HepG2 (cell line): ENCODE results near the gene ANO10. TPM values are rescaled to one million over a fixed set of nuclear protein-coding genes. Genes with fewer than 3 reads are reported as not detected.

Source experiments
- ATAC-seq: fragments of 200-7000 bp; cut with Tn5 transposase; 3 replicates; pipeline ENCODE4 v1.9.1; 2020; ENCODE audit warnings: mild to moderate bottlenecking, moderate library complexity
- BruUV-seq: library from RNA; stranded (reverse); fragments of 400-500 nt; replicated peaks from 2 replicates; lab custom pipeline; 2021; lab: Mats Ljungman, UMichigan
- CTCF ChIA-PET: fragments of 300-600 bp; formaldehyde crosslinking; extraction: SDS; loops from one replicate; lab custom pipeline; 2021; ENCODE audit warnings: low total read pairs, inconsistent platforms, low intra/inter-chr PET ratio; lab: Yijun Ruan, JAX
- POLR2A ChIA-PET: fragments of 350-600 bp; sonication (Branson Sonifier 250); formaldehyde crosslinking; loops from one replicate; lab custom pipeline; 2020; ENCODE audit warnings: antibody characterized with exemption, inconsistent platforms; lab: Yijun Ruan, JAX
- DNase-seq: peaks from one replicate; pipeline ENCODE4 v3.0.0-alpha.2; 2015; ENCODE audit warnings: low spot score
- FAIRE-seq: peaks from 3 replicates; lab custom pipeline; 2011; peaks lifted over from hg19 to GRCh38; lab: Jason Lieb, UNC
- H2AFZ ChIP-seq: one replicate; pipeline ENCODE4 v1.6.1; 2011; ENCODE audit warnings: low read length, inconsistent platforms
- H3K27ac ChIP-seq: fragments of 300-600 bp; 3 replicates; pipeline ENCODE4 v1.8.0; 2011; ENCODE audit warnings: mixed run types, mild to moderate bottlenecking, mixed read lengths, low read length, inconsistent platforms; ENCODE audit not compliant: insufficient read depth; ENCODE audit errors: extremely low read length
- H3K27me3 ChIP-seq, 2 experiments: fragments of 200-600 bp in 1 of 2; 2 replicates in 1 of 2; 3 replicates in 1 of 2; pipeline versions ENCODE4 v1.6.0 to v1.8.0; 2011; ENCODE audit warnings: low read length in 2 of 2, mild to moderate bottlenecking in 2 of 2, moderate library complexity in 2 of 2, inconsistent platforms in 1 of 2; ENCODE audit not compliant: insufficient read depth in 2 of 2, control insufficient read depth in 1 of 2
- H3K36me3 ChIP-seq, 2 experiments: fragments of 200-600 bp in 1 of 2; replicated peaks in 1 of 2; 2 replicates in 1 of 2; 3 replicates in 1 of 2; pipeline versions ENCODE4 v1.5.1 to v1.8.0; 2011; ENCODE audit warnings: low read length in 2 of 2, inconsistent platforms in 1 of 2; ENCODE audit not compliant: insufficient read depth in 2 of 2, control insufficient read depth in 1 of 2
- H3K4me1 ChIP-seq: 2 replicates; pipeline ENCODE4 v1.5.1; 2012; ENCODE audit warnings: low read length, inconsistent platforms; ENCODE audit not compliant: insufficient read depth
- H3K4me2 ChIP-seq: 2 replicates; pipeline ENCODE4 v1.6.0; 2011; ENCODE audit warnings: low read depth, low read length, inconsistent platforms
- H3K4me3 ChIP-seq, 3 experiments: fragments of 200-600 bp in 1 of 3; sonication (generic), shearing (Covaris generic) in 1 of 3; replicated peaks in 1 of 3; 2 replicates each; pipeline ENCODE4 v1.5.1; 2011 to 2016; ENCODE audit warnings: low read length in 3 of 3, inconsistent platforms in 2 of 3, low read depth in 2 of 3, mild to moderate bottlenecking in 2 of 3, control low read depth in 1 of 3, mixed read lengths in 1 of 3; ENCODE audit not compliant: insufficient read depth in 1 of 3
- H3K79me2 ChIP-seq: one replicate; pipeline ENCODE4 v1.6.1; 2011; ENCODE audit warnings: low read length, inconsistent platforms; ENCODE audit not compliant: insufficient read depth
- H3K9ac ChIP-seq: 2 replicates; pipeline ENCODE4 v1.6.0; 2011; ENCODE audit warnings: mild to moderate bottlenecking, low read depth, low read length, inconsistent platforms; ENCODE audit not compliant: insufficient read depth
- H3K9me3 ChIP-seq: 2 replicates; pipeline ENCODE4 v1.5.1; 2012; ENCODE audit warnings: mild to moderate bottlenecking, low read length
- H4K20me1 ChIP-seq: 2 replicates; pipeline ENCODE4 v1.6.0; 2011; ENCODE audit warnings: inconsistent platforms, mild to moderate bottlenecking, low read length, moderate library complexity; ENCODE audit not compliant: insufficient read depth
- CBX1 ChIP-seq: IDR thresholded peaks from one replicate; pipeline ENCODE4 v1.6.1; 2016; ENCODE audit warnings: antibody characterized with exemption, low read depth
- HNRNPH1 ChIP-seq: fragments of 200-400 bp; formaldehyde crosslinking; optimal IDR thresholded peaks from 2 replicates; pipeline ENCODE3; 2017; ENCODE audit warnings: mild to moderate bottlenecking, low read depth, low read length
- MATR3 ChIP-seq: sonication (generic); formaldehyde crosslinking; IDR thresholded peaks from 2 replicates; pipeline ENCODE4 v1.4.0; 2020; ENCODE audit warnings: missing genetic modification reagents
- NFE2 ChIP-seq: sonication (generic); formaldehyde crosslinking; IDR thresholded peaks from 2 replicates; pipeline ENCODE4 v1.4.0; 2020; ENCODE audit warnings: missing genetic modification reagents
- NFKBIZ ChIP-seq: IDR thresholded peaks from 2 replicates; pipeline ENCODE4 v1.6.1; 2018; ENCODE audit warnings: missing genetic modification reagents, missing compliant biosample characterization
- POLR2AphosphoS5 ChIP-seq: IDR thresholded peaks from 2 replicates; pipeline ENCODE4 v1.6.1; 2012; ENCODE audit warnings: low read depth, low read length
- SMAD1 ChIP-seq: sonication (generic); formaldehyde crosslinking; IDR thresholded peaks from 2 replicates; pipeline ENCODE4 v1.4.0; 2020; ENCODE audit warnings: missing genetic modification reagents, low read depth, mild to moderate bottlenecking, borderline replicate concordance
- SMARCC2 ChIP-seq: fragments of 450-650 bp; IDR thresholded peaks from 2 replicates; pipeline ENCODE4 v1.6.1; 2017; ENCODE audit warnings: antibody characterized with exemption, mild to moderate bottlenecking
- SYNCRIP ChIP-seq: fragments of 200-400 bp; formaldehyde crosslinking; IDR thresholded peaks from 2 replicates; pipeline ENCODE4 v1.6.1; 2018; ENCODE audit warnings: mild to moderate bottlenecking, low read depth, low read length; ENCODE audit not compliant: insufficient read depth
- YEATS4 ChIP-seq: sonication (generic); formaldehyde crosslinking; IDR thresholded peaks from 2 replicates; pipeline ENCODE4 v1.4.0; 2020; ENCODE audit warnings: missing genetic modification reagents, borderline replicate concordance
- ZNF33B ChIP-seq: sonication (generic); formaldehyde crosslinking; IDR thresholded peaks from 2 replicates; pipeline ENCODE4 v1.5.1; 2020; ENCODE audit warnings: mild to moderate bottlenecking, missing genetic modification reagents
- ZNF510 ChIP-seq: sonication (generic); formaldehyde crosslinking; IDR thresholded peaks from 2 replicates; pipeline ENCODE4 v1.4.0; 2020; ENCODE audit warnings: low read depth, mild to moderate bottlenecking, missing genetic modification reagents
- ZNF605 ChIP-seq: sonication (generic); formaldehyde crosslinking; IDR thresholded peaks from 2 replicates; pipeline ENCODE4 v1.8.0; 2022; ENCODE audit warnings: mild to moderate bottlenecking, missing genetic modification reagents
- ZNF841 ChIP-seq: sonication (generic); formaldehyde crosslinking; IDR thresholded peaks from 2 replicates; pipeline ENCODE4 v1.8.1; 2023; ENCODE audit warnings: missing genetic modification reagents, borderline replicate concordance
- WGBS: methylation state at CpG from one replicate; pipeline ENCODE4 v1.1.6; 2017; ENCODE audit warnings: low lambda C conversion rate; 5-methylcytosine and 5-hydroxymethylcytosine counted together
- in situ Hi-C: cut with HindIII; loops from 2 replicates; pipeline ENCODE4 v1.10.0; 2017; ENCODE audit warnings: low pct_unique_long_range_greater_than_20kb; ENCODE audit not compliant: extremely low pct_ligation_motif_present
- intact Hi-C: fragments of 100-400 bp; cut with micrococcal nuclease; formaldehyde crosslinking; loops from one replicate; pipeline ENCODE4 v1.10.0; 2022; ENCODE audit not compliant: unreplicated experiment
- polyA plus RNA-seq, 8 experiments: library from polyadenylated mRNA; depleted of rRNA in 3 of 8; stranded (reverse) in 7 of 8; unstranded in 1 of 8; fragments of >200 nt; fragmentation: Illumina TruSeq in 4 of 8; extraction: Trizol in 4 of 8; gene quantifications; 2 replicates each; pipeline versions ENCODE4 v1.2.1 to v1.2.3, GENCODE V29; 2011 to 2016; ENCODE audit warnings: low read depth in 4 of 8, missing spikeins in 1 of 8, mixed read lengths in 1 of 8; ENCODE audit not compliant: insufficient read depth in 1 of 8
- total RNA-seq, 5 experiments: library from RNA; depleted of rRNA; stranded (reverse); fragments of >200 nt; fragmentation: Illumina TruSeq; extraction: Trizol; gene quantifications; 2 replicates each; pipeline ENCODE4 v1.2.3, GENCODE V29; 2016; ENCODE audit warnings: low read depth in 1 of 5
- TF ChIP-seq, protein P1 (sequence below): sonication (generic); formaldehyde crosslinking; IDR thresholded peaks from 2 replicates; pipeline ENCODE4 v1.5.1; 2020; ENCODE audit warnings: mild to moderate bottlenecking, missing genetic modification reagents
- TF ChIP-seq, protein P2 (sequence below): sonication (generic); formaldehyde crosslinking; IDR thresholded peaks from 2 replicates; pipeline ENCODE4 v1.4.0; 2020; ENCODE audit warnings: missing genetic modification reagents
- TF ChIP-seq, protein P3 (sequence below): sonication (generic); formaldehyde crosslinking; IDR thresholded peaks from 2 replicates; pipeline ENCODE4 v1.5.1; 2020; ENCODE audit warnings: missing genetic modification reagents, mild to moderate bottlenecking, borderline replicate concordance

The ANO10 gene
- total and polyA plus RNA-seq, 2 of the 13 experiments (the other 11 are each of a cell fraction or from before 2014, with no cell fraction given), result 10.4 to 13.1 TPM

DNA sequence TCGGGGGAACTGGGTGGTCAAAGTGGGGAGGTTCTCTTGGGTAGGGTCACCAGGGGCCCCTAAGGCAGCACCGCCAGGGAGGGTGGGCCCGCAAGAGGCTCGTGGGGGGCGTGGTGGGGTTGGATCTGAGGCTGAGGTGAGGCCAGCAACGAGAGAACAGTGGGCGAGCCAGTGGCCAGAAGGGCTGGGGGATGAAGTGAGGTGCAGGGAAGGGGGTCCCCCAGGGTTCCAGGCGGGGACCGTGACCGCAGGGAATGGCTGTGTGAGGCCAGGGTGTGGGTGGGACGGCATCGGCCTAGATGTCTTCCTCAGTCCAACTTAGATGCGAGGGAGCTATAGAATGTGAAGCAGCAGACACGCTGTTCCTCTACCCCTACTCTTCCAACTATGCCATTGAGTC is 257.3 kb downstream of the ANO10 start:
- Histone ChIP-seq H4K20me1 (no peaks in the 10 kb centered on the region), H3K4me3 (no peak overlapping the region), H3K27me3 (no peaks in the 10 kb centered on the region), H3K4me1 (no peaks in the 10 kb centered on the region), H3K36me3 (no peaks in the 10 kb centered on the region), H3K79me2 (no peaks in the 10 kb centered on the region), H3K27ac (no peak overlapping the region), H3K9ac (no peak overlapping the region), H3K4me2 (no peak overlapping the region), H3K9me3 (no peaks in the 10 kb centered on the region), H2AFZ (no peak overlapping the region)
- POLR2A ChIA-PET, result no interaction called here
- no peak for ATAC-seq
- DNase-seq, result no peak
- BruUV-seq, result no TSS peak
- TF ChIP-seq, protein P1, sequence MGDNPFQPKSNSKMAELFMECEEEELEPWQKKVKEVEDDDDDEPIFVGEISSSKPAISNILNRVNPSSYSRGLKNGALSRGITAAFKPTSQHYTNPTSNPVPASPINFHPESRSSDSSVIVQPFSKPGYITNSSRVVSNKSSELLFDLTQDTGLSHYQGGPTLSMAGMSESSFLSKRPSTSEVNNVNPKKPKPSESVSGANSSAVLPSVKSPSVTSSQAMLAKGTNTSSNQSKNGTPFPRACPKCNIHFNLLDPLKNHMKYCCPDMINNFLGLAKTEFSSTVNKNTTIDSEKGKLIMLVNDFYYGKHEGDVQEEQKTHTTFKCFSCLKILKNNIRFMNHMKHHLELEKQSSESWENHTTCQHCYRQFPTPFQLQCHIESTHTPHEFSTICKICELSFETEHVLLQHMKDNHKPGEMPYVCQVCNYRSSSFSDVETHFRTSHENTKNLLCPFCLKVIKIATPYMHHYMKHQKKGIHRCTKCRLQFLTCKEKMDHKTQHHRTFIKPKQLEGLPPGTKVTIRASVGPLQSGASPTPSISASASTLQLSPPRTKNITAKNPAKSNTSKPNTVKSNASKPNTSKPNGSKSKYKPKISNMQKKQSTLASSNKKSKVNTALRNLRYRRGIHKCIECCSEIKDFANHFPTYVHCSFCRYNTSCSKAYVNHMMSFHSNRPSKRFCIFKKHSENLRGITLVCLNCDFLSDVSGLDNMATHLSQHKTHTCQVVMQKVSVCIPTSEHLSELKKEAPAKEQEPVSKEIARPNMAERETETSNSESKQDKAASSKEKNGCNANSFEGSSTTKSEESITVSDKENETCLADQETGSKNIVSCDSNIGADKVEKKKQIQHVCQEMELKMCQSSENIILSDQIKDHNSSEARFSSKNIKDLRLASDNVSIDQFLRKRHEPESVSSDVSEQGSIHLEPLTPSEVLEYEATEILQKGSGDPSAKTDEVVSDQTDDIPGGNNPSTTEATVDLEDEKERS (CRISPR knock-in tag), result no peak
- no peak for TF ChIP-seq SYNCRIP
- no peak for TF ChIP-seq CBX1
- no peak for TF ChIP-seq YEATS4 (CRISPR knock-in tag)
- TF ChIP-seq, protein P2, sequence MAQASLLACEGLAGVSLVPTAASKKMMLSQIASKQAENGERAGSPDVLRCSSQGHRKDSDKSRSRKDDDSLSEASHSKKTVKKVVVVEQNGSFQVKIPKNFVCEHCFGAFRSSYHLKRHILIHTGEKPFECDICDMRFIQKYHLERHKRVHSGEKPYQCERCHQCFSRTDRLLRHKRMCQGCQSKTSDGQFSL, result no peak
- TF ChIP-seq MATR3 (CRISPR knock-in tag), result no peak
- TF ChIP-seq POLR2AphosphoS5, result no peak
- TF ChIP-seq ZNF510 (CRISPR knock-in tag), result no peak
- no peak for TF ChIP-seq ZNF605
- TF ChIP-seq SMAD1 (CRISPR knock-in tag), result no peak
- no peak for TF ChIP-seq ZNF33B
- TF ChIP-seq HNRNPH1, result no peak
- TF ChIP-seq ZNF841 (CRISPR knock-in tag), result no peak
- no peak for TF ChIP-seq NFKBIZ (CRISPR knock-in tag)
- TF ChIP-seq, protein P3, sequence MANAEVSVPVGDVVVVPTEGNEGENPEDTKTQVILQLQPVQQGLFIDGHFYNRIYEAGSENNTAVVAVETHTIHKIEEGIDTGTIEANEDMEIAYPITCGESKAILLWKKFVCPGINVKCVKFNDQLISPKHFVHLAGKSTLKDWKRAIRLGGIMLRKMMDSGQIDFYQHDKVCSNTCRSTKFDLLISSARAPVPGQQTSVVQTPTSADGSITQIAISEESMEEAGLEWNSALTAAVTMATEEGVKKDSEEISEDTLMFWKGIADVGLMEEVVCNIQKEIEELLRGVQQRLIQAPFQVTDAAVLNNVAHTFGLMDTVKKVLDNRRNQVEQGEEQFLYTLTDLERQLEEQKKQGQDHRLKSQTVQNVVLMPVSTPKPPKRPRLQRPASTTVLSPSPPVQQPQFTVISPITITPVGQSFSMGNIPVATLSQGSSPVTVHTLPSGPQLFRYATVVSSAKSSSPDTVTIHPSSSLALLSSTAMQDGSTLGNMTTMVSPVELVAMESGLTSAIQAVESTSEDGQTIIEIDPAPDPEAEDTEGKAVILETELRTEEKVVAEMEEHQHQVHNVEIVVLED (CRISPR knock-in tag), result no peak
- TF ChIP-seq NFE2 (CRISPR knock-in tag), result no peak
- TF ChIP-seq SMARCC2, result no peak
- in situ Hi-C loops (no loop called here), intact Hi-C loops (no loop called here)
- no peak for FAIRE-seq
- 92% methylated on average over 11 of the region's 14 CpGs for WGBS
- CTCF ChIA-PET, result no interaction called here
